NCI-H2171 treated with DMSO at 0.1 percent for 48 hours (cell line): ENCODE data around the gene POFUT1.
A peak's percentile ranks its signal among the peaks of the same experiment; 100 is the strongest.

Experiments used
- DNase-seq: peaks from one replicate; lab custom pipeline; 2025; lab: John Stamatoyannopoulos, UW

The POFUT1 gene

DNA sequence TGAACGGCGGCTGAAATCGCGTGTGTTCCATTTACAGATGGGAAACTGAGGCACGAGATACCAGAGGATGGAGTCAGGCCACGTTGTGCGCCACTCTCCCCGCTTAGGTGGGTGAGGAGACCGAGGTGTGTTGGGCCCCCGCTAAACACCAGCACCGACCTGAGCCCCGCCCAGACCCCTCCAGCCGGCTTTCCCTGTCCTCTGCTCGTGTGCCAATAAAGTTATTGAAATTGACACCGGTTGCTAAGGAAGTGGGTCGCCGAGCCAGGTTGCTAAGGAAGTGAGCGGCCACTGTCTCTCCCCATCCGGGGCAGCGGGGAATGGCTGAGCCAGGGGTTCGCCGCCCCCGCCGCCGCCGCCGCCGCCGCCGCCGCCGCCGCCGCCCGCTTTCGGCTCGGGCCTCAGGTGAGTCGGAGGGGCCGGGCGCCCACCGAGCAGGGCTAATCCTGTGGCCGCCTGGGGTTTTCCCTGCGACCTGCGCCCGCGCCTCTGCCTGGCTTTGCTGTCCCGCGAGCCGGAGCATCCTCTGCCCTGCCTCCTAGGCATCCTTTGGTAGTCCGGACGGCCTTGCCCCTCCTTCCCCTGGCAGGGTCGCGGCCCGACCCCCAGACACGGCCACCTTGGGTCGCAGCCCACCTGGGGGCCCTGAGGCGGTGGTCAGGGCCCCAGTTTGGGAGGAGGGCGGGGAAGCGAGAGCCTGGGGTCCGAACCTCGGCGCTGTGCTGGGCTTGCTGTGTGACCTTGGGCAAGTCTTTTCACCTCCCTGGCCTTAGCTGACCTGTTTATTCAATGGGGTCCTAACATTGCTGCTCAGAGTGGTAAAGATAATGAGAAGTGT is 69.9 kb downstream of the POFUT1 start, which contains the start of gene KIF3B:
TSS of gene KIF3B (plus strand) at position 291 of the 838 bp plus-strand sequence. CDS start 32,127 bp downstream, outside the sequence.
- DNase-seq, result peak; percentile 95

DNA sequence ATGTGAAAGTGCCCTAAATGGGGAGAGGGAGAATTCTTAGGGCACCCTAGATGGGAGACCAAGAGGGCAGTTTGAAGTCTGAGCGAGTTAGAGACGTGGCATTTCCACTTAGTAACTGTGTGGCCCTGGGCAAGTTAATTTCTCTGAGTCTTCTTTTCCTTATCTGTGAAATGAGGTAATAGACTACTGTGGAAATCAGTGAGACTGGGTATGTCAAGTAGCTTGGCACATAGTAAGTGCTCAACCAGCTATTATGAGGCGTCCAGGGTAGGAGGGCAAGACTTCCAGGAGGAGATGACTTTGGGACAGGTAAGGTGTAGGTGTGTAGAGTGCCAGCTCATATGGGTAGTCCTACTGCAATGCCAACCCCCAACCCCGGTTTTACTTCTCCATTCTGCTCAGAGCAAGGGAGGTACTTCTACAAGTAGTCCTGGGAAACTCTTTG is 70.5 kb downstream of the POFUT1 start:
- DNase-seq, result no peak

DNA sequence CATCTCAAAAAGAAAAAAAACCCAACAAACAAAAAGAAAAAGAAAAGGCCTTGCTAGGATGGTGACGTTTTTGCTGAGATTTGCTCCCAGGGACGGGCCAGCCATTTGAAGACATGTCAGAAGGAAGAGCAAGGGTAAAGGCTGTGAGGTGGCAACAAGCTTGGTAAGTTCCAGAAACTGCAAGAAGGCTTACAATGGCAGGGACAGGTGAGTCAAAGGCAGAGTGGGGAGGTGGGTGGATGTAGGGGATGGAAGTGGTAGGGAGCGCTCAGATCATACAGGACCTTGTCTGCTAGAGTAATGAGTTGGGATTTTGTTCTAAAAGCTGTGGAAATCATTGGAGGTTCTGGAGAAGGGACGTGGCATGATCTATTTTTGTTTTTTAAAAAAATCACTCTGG is 74.0 kb downstream of the POFUT1 start:
- DNase-seq, result no peak

DNA sequence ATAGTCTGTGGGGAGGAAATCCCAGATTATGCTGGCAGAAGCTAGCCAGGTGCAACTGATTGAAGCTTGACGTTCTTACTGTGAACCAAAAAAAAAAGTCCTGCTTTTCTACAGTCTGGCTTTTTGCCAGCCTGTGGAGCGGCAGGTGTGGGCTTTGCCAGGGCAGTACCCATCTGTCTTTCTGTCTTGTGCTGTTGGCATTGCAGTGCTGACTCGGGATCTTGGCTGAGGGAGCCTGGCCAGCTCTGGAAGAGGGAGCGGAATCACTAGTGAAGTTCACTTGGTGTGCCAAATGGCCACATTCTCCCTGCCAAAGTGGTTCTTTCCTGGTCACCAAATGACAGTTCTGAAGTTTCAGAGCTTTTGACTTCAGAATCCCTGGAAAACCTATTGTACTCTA is 74.8 kb downstream of the POFUT1 start:
- DNase-seq, result peak; percentile 97

DNA sequence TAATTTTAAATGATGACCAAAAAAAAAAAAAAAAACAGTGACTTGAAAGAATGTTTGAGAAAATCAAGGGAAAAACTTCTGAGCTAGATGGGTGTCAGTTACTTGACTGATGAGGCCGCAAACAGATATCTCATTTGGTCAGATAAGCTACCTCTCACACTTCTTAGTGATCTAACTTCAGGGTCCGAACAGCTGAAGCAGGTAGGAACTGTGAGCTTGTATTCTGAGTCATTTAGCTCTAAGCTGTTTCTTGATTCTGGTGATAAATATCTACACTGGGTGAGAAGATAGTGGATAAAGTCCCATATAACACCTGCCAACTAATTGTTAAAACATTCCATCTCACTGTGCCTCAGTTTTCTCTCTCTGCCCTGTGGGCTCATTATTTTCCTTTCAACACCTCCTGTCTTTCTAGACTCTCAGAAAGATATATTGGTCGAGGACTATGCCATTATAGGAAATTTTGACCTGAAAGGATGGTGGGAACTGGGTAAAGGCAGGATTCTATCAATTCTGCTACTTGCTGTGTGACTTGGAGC is 77.5 kb downstream of the POFUT1 start:
- no peak for DNase-seq

- peak; percentile 23 for DNase-seq
Observed at GRCh38 chr20:32285621-32286371, 78.1 kb downstream of the POFUT1 start.

DNA sequence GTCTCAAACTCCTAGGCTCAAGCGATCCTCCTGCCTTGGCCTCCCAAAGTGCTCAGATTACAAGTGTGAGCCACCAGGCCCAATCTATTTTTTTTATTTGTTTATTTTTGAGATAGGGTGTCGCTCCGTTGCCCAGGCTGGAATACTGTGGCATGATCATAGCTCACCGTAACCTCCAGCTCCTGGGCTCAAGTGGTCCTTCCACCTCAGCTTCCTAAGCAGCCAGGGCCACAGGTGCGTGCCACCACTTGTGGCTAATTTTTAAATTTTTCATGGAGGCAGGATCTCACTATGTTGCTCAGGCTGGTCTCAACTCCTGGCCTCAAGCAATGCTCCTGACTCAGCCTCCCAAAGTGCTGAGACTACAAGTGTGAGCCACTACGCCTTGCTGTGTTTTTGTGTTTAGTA is 79.6 kb downstream of the POFUT1 start:
- no peak for DNase-seq
